ENCODE results near the gene CEP170. TPM values are rescaled to one million over a fixed set of nuclear protein-coding genes. Genes with fewer than 3 reads are reported as not detected.
A peak's percentile ranks its signal among the peaks of the same experiment; 100 is the strongest.
"Not testable (repeated sequence)": the region's sequence is repeated elsewhere in the genome, so short reads cannot be mapped to it uniquely, and the experiment has no call there.

CEP170 gene
- total RNA-seq, 1 donor from 2014 or later, result 503 TPM

DNA sequence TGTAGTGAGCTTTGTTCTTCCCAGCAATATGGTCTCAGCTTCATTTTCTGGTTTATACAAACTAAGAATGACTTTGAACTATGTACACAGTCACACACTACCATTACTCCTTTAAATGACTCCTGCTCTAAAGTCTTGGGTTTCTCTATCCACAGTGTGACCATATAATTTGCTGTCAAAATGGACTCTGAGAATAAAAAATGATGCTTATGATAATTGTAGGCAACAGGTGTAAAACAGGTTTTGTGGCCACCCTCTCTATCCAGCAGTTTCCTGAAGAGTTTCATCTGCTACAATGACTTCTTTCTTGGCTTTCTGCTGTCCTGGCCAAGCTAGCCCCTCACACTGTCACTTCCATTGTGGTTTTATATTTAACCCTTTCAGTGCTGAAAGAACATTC, 71.4 kb downstream of the CEP170 start:
- DNase-seq (ENCODE audit: low spot score in 2 of 2); FAIRE-seq: not testable (repeated sequence)

DNA sequence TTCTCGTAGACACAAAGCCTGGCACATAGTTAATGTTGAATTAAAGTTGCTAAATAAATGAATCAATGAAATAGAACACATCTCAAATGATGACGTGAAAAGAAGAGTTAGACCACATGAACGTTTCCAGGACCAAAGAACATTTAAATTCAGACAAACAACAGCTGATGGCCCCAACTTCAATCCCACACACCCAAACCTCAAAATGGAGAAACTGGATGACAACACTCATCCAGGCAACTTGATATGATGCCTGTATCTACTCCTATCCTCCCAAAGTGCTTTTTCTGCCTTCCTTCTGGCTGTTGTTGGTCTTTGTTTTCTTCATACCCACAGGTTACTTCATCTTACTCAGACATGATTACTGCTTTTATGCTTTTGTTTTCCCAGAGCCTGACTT, 71.9 kb downstream of the CEP170 start:
- not testable (repeated sequence) for FAIRE-seq; DNase-seq (ENCODE audit: low spot score in 2 of 2)

DNA sequence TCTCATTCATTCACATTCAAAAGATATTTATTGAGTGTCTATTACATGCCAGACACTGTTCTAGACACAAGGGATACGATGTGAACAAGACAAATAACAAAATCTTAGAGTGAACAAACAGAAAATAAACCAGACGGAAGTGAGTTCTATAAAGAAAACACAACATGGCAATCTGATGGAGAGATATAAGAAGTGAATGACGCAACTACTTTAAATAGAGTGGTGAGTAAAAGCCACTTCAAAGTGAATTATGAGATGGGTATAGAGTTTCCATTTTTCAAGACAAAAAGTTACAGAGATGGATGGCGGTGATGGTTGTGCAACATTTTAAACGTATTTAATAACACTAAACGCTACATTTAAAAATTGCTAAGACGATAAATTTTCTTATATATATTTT, 75.4 kb downstream of the CEP170 start:
- FAIRE-seq, result no peak

DNA sequence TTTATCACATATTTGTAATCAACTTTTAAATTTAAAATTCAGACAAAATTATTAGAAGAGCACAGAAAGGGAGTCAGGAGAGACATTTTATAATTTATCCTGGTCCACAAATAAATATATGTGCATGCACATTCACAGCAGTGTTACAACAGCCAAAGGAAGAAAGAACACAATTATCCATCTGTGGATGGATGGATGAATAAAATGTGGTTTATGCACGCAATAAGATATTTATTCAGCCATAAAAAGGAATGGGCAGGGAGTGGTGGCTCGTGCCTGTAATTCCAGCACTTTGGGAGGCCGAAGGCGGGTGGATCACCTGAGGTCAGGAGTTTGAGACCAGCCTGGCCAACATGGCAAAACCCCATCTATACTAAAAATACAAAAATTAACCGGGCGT, 77.3 kb downstream of the CEP170 start:
- not testable (repeated sequence) for DNase-seq (ENCODE audit: low spot score in 2 of 2); FAIRE-seq

More for the DNA sequence above, 75.4 kb downstream of the CEP170 start:
- no peak for DNase-seq (ENCODE audit: low spot score in 2 of 2)

DNA sequence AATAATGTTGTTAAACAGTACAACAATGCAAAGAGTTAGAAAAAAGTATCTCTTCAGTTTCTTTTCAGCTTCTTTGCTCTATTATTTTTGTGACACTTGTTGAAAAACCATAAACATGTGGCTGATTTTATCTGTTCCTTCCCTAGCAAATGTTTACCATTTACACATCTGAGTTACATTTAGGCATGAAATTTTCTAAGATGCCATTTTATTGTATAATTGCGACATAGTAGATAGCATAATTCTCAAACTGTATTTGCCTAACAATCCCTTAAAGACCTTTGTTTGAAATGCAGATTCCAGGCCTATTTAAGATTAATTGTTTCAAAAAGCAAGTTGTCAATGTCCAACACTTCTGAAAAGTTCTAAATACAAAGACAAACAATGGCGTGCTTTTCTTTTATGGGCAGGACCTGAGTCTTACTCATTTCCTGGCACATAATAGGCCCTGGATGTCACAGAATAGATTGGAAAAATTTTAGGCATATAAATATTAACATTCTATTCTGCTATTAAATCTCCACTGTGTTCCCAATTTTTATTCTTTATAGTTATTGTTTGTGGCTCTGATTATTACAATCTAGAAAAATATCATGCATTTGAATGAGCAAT, 81.2 kb downstream of the CEP170 start:
- FAIRE-seq, result peak; percentile 76

DNA sequence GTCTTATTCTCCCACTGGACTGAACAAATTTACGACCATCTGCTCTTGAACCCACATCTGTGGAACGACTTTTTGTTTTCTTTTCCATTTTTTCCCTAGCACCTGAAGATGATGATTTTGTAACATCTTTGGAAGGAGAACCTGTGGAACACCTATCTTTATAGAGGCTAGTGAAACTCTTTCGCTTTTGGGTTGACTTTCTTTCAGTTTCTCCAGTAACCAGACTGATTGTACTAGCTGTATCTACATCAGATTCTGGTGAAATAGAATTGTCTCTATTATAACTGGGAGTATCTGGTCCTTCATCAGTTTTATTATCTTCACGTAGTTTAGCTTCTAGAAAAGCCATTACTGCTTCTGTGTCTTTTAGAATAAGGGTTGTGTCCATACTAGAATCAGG, 90.2 kb downstream of the CEP170 start:
- FAIRE-seq; DNase-seq (ENCODE audit: low spot score in 2 of 2): not testable (repeated sequence)

More for the DNA sequence above, 81.2 kb downstream of the CEP170 start:
- DNase-seq (ENCODE audit: low spot score in 2 of 2), result not testable (repeated sequence)

DNA sequence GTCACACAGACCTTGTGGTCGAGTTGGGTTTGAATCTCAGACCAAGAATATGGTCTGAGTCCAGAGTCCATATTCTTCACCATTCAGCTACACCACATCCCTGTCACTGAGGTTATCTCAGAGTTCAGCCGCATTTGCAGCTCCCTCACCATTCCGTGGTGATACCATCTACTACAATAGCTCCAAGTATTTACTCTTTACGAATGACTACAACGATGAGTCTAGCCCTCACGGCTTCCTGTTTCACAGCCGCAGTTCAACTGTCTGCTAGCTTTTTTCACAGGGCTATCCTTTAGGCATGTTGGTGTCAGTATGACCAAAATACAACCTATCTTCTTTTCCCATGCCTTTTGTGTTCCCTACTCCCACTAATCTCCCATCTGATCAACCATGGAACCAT, 104.2 kb downstream of the CEP170 start:
- not testable (repeated sequence) for FAIRE-seq; DNase-seq (ENCODE audit: low spot score in 2 of 2)

DNA sequence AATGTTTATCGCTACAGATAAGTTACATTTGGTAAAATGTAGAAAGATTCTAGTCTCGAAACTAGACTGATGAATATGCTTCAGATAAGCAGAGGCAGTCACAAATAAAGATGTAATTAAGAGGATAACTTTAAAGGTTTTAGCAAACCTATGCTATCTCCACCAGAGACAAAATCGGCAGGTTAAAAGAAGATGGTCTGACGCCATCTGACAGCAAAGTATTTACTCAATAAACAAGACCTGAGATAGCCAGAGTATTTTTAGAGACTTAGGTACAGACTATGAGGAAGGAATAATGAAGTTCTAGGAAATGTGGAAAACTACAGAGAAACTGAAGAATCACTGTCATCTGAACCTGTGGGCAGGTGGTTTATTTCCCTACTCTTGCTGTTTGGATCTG, 106.0 kb downstream of the CEP170 start:
- DNase-seq (ENCODE audit: low spot score in 2 of 2); FAIRE-seq: not testable (repeated sequence)

DNA sequence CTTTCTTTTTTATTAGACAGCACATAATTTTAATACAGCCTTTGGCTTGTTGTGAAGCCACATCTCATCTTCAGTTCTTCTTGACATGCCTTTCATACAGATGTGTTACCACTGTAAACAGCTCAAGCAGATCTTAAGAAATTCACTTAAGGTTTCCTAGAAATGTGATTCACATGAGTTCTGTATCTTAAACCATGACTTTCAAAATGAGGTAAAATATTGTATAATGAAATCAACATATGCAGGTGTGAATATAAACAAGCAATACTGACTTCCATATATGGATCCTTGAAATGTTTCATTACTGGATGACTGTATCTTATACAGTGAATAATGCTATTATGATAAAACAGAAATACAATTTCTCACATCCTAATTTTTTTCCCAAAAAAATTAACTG, 107.7 kb downstream of the CEP170 start:
- DNase-seq (ENCODE audit: low spot score in 2 of 2); FAIRE-seq: not testable (repeated sequence)

DNA sequence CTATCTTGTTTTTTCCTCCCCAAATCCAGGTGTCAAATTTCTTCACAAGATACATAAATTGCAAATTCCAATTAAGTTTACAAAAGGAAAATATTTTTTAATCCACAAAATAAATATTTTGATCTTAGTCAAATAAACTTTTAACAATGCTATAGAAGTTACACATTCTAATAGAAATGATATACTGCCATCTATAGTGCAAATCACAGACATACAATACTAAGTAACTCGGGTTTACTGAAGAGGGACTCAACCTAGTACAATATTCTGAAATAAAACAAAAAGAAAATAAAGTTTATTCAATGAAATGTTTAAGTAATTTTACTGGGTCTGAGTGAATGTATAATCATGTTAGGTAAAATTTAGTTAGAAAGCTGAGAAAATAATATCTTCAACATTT, 114.6 kb downstream of the CEP170 start:
- FAIRE-seq, result peak; percentile 97
- not testable (repeated sequence) for DNase-seq (ENCODE audit: low spot score in 2 of 2)

DNA sequence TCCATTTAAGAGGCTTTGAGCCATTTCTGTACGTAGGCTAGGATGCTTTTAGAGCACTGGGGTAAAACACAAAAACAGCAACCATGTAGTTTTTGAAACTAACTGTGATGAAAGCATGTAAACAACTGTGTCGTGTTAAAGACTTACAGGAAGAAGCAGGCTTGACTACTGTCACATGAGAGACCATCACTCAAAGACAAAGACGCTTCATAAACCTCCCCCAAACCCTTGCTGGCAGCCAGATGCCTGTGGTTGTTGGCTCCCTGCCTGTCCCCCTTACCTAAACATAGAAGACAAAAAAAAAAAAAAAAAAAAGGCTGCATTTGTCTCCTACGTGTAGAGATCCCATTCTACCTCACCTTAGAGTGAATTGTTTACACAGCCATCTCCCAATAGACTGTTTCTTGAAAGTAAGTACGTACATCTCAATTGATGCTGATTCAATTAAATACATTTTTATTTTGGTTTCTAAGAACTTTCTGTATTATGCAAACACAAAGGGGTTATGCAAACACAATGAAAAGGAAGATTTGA, 132.1 kb downstream of the CEP170 start:
- FAIRE-seq; DNase-seq (ENCODE audit: low spot score in 2 of 2): not testable (repeated sequence)

DNA sequence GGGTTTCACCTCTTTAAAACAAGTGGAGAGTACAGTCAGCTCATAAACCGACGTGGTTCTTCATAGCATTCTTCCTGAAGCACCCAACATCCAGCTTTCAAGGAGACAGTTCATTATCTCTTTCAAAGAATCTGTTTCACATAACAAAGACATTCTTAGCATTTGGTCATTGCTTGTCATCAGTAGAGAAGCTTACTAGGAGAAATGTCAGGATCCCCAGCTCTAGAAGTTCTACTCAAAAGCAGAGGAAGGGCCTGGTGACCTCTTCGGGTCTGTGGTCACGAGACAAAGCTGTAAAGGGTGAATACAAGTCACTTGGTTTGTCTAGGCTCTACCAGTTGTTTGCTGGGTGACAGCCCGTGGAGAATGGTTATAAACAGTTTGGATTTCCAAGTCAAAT, 133.1 kb downstream of the CEP170 start:
- FAIRE-seq; DNase-seq (ENCODE audit: low spot score in 2 of 2): not testable (repeated sequence)

DNA sequence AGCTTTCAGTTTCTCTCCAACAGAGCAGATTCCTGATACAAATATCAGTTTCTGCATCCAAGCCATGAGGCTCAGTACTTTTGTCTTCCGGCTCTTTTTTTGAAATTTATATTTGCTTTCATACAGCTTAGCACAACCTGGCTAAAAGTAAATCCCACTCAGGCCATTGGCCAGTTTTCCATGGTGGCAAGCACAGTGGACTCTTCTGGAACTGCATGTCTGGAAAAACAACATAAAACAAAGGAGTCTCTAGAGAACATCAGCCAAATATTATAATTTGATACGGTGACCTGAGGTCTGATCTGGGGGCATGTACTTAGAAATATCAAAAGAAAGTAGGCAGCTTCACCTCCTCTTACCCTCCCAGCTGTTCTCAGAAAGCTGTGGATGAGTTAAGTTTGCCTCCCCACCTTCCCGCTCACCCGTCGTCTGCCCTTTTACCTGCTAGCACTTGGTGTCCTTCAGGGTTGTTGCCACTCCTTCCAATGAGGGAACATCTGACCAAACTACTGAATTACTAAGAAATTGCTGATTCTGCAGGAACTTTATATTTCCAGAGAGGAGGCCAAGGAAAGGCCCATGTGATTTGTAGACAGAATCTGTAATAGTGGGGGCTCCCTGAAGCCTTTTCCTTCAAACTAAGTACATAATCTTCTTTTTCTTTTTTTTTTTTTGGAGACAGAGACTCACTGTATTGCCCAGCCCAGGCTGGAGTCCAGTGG, 136.3 kb downstream of the CEP170 start:
- not testable (repeated sequence) for FAIRE-seq; DNase-seq (ENCODE audit: low spot score in 2 of 2)

DNA sequence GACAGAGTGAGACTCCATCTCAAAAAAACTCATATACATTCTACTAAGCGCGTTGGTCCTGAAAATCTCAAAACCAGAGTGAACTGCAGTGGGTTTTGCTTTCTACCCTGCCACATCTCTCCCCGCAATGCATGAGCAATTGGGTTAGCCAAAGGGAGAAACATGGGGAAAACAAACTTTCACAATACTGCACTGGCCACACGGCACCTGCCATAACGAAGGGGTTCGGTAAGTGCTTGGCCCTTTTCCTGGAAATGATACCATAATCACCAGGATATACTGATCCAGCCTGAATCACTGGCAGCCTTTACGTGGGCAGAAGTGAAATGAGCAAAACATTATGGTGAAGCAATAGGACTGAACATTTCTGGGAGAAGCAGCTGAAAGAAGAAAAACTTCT, 138.9 kb downstream of the CEP170 start:
- FAIRE-seq; DNase-seq (ENCODE audit: low spot score in 2 of 2): not testable (repeated sequence)

DNA sequence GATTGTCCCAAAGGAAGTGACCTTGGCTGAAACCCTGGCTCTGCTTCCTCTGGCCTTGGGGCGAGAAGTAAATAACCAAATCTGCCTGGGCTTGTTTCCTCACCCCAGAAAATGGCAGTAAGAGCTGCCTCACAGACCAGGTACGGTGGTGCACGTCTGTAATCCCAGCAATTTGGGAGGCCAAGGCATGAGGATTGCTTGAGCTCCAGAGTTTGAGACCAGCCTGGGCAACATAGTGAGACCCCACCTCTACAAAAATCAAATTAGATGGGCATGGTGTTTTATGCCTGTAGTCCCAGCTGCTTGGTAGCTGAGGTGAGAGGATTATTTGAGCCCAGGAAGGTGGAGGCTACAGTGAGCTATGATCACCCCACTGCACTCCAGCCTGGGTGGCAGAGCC, 140.3 kb downstream of the CEP170 start:
- FAIRE-seq; DNase-seq (ENCODE audit: low spot score in 2 of 2): not testable (repeated sequence)

DNA sequence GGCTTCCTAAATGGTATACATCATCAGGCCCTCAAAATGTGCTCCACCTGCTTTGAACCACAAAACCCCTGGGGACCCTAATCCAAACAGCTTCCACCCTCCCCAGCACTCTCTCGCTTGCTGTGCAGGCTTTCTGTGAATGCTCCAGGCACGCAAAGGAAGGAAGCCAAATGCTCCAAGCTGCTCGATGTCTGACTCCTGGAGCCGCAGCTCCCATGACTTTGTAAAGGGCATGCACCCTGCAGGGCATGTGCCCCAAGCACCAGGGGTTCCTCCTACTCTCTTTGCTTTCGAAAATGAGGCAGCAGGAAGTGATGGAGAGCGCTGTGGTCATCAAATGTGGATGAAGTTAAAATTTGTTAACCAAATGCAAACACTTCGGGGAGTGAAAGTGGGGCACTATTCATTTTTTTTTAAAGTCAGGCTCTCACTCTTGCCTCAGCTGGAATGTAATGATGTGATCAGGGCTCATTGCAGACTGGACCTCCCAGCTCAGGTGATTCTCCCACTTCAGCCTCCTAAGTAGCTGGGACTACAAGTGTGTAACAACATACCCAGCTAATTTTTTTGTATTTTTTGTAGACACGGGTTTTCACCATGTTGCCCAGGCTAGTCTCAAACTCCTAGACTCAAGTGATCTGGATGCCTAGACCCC, 140.9 kb downstream of the CEP170 start:
- FAIRE-seq; DNase-seq (ENCODE audit: low spot score in 2 of 2): not testable (repeated sequence)

DNA sequence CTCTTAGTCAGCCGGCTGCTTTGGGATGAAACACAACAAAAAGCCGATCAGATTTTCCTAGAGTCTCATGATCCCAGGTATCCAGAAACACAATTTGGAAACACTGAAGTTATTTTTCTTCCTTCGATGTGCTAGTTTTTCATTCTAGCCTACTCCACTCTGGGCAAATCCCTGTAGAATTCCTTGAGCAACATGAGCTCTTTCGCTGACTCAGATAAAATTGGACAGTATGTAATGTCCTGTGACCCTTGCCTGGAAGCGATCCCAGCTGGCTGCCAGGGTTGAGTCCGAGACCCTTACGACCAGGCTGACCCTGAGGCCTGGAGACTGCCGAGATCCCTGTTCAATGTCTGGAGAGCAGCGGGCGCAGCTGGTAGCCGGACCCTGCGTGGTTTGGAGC, 147.9 kb downstream of the CEP170 start:
- not testable (repeated sequence) for DNase-seq (ENCODE audit: low spot score in 2 of 2); FAIRE-seq

DNA sequence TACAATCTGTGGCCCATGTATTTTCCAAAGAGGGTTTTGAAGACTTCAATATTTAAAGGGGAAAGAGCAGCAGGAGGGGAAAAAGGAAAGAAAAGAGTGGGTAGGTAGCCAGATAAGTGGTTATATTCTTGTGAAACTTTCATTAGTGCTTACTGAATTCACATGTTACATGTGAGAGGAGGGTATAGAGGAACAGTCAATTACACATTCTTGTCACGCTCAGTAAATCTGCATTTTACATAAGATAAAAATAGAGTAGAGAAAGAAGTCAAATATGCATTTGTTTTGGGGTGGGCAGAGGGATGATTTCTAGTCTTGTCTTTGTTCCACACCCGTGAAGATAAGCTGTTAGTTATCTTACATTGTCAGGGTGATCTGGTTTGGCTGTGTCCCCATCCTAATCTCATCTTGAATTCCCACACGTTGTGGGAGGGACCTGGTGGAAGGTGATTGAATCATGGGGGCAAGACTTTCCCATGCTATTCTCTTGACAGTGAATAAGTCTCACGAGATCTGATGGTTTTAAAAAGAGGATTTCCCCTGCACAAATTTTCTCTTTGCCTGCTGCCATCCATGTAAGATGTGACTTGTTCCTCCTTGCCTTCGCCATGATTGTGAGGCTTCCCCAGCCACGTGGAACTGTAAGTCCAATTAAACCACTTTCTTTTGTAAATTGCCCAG, 149.3 kb downstream of the CEP170 start:
- not testable (repeated sequence) for FAIRE-seq

DNA sequence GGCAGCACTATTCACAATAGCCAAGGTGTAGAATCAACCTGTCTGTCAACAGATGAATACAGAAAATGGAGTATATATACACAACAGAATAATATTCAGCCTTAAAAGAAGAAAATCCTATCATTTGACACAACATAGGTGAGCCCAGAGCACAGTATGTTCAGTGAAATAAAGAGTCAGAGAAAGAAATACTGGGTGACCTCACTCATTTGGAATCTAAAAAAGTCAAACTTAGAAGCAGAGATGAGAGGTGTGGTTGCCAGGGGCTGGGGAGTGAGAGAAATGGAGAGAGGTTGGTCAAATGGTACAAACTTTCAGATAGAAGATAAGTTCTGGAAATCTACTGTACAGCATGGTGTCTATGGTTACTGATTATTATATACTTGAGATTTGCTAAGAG, 150.0 kb downstream of the CEP170 start:
- not testable (repeated sequence) for DNase-seq (ENCODE audit: low spot score in 2 of 2)

More for the DNA sequence above, 149.3 kb downstream of the CEP170 start:
- DNase-seq (ENCODE audit: low spot score in 2 of 2), result not testable (repeated sequence)

DNA sequence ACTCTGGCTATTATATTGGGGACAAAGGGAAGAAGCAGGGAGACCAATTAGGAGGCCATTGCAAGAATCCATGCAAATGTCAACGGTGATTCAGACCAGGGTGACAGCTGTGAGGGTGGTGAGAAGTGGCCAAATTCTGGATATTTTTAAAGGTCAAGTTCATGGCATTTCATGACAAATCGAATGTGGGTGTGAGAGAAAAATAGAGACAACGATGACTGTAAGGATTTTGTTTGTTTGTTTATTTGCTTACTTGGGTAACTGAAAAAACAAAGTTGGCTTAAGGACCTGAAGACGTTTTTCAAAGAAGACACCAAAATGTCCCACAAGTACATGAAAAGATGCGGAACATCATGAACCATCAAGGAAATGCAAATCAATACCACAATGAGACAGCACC, 150.6 kb downstream of the CEP170 start:
- not testable (repeated sequence) for DNase-seq (ENCODE audit: low spot score in 2 of 2); FAIRE-seq

More for the DNA sequence above, 150.0 kb downstream of the CEP170 start:
- FAIRE-seq, result not testable (repeated sequence)

All from frontal cortex (tissue), 4 donors.